T-helper 1 cell treated with Interleukin-12 subunit alpha and Interleukin-12 subunit beta and Interleukin-4 antibody, amounts not matched to agents 30 ng/mL and 1 ng/mL, for 36 hours (primary cell): ENCODE measurements around the gene DNAJC17. TPM values are rescaled to one million over a fixed set of nuclear protein-coding genes. Genes with fewer than 3 reads are reported as not detected.

Experiments
- intact Hi-C: fragments of 100-400 bp; cut with micrococcal nuclease; formaldehyde crosslinking; loops from one replicate; pipeline ENCODE4 v1.15.1; 2024
- total RNA-seq: library from RNA; stranded (reverse); gene quantifications from 2 replicates; pipeline ENCODE4 v1.2.3, GENCODE V29; 2022

DNAJC17 gene
- 40.1 and 45.8 TPM in 2 replicates for total RNA-seq

DNA sequence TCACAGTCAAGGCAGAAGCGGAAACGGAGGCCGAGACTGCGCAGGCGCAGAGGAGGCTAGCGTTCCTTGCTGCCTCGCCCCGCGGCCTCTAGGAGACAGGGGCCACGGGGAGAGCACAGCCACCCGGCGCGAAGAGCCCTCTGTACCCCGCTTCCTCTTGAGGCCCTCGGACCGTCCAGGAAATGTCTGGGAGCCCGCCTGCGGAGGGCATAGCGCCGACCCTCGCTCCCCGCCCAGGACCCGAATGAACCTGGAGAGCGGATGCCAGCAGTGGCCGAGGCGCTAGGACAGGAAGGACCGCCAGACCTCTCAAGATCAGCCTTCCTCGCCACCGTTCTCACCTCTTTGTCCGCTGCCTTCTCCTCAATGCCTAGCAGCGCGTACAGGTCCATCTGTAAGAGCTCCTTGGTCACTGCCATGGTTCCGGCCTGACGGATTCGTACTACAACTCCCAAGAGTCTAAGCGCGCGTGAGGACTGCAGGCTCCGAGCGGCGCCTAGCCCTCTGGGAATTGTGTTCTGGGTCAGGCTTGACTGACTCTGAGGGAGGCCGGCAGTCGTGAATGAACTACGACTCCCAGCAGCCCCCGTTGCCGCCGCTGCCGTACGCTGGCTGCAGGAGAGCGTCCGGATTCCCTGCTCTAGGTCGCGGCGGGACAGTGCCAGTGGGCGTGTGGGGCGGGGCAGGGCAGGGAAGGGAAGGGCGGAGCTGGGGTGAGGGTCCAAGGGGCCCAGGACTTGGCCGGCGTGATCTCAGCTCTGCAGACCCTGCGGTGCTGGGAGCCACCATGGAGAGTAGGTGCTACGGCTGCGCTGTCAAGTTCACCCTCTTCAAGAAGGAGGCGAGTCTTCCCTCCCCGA is at the start of gene DNAJC17, which contains the start of gene ZFYVE19:
Gene DNAJC17, minus strand, starts transcription at position 446 of the 860 bp plus-strand sequence. Its CDS starts 27 bp downstream, at position 419.
Gene ZFYVE19, plus strand, starts transcription at position 62 of the 860 bp plus-strand sequence. Its CDS starts 501 bp downstream, at position 563.
- intact Hi-C loops, result loop anchor here (1.0 kb wide), 6 partner anchors 20 to 213 kb away; partner anchors contain the start of genes GCHFR, KNL1, RAD51 and RMDN3

DNA sequence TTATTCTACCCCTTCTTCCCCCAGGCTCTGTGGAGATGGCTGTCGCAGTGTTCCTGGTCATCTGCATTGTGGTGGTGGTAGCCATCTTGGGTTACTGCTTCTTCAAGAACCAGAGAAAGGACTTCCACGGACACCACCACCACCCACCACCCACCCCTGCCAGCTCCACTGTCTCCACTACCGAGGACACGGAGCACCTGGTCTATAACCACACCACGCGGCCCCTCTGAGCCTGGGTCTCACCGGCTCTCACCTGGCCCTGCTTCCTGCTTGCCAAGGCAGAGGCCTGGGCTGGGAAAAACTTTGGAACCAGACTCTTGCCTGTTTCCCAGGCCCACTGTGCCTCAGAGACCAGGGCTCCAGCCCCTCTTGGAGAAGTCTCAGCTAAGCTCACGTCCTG is 49.5 kb upstream of the DNAJC17 start:
- intact Hi-C loops, result loop anchor here (1.0 kb wide), 3 partner anchors 38 to 329 kb away; partner anchors contain the start of gene VPS18

- intact Hi-C loops, result no loop called here
Observed at GRCh38 chr15:40855706-40856234, 48.5 kb upstream of the DNAJC17 start.

- intact Hi-C loops, result no loop called here
Observed at GRCh38 chr15:40854161-40854560, 46.9 kb upstream of the DNAJC17 start.

GRCh38 chr15:40853241-40853890 is 46.1 kb upstream of the DNAJC17 start:
- intact Hi-C loops, result no loop called here

DNA sequence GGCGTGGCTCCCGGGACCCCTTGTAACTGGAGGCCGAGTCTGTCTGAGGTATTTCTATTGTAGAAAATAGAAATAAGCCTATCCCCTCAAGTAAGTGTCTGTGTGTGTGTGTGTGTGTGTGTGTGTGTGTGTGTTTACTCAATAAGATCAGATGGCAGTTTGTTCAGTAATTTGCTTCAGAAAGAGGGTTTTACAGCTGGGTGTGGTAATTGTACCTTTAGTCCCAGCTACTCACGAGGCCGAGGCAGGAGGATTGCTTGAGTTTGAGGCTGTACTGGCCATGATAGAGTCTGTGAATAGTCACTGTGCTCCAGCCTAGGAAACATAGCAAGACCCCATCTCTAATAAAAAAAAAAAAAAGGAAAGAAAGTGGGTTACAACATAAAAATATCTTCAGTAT is 45.3 kb upstream of the DNAJC17 start:
- intact Hi-C loops, result no loop called here

DNA sequence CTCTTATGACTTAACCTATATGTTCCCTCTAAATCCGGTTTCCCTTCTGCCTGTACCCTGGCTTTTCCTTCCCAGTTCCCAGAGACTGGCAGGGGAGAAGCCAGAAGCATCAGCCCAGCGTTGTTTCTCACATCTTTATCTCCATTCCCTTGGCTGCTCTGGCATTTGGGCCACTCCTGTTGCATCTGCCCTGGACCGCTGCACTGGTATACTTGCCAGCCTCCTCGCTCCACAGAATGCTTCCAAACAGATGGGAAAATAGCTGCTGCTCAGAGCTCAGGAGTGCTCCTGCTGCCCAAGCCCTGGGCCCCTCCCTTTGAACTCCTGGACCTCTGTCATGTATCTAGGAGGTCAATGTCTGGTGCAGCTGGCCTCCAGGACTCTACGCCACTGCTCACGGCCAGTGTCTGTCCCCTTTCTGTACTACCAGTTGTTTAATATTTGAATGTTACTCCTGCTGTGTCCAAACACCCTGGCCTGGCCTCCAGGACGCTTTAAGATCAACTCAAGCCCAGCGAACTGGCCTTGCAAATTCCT is 43.4 kb upstream of the DNAJC17 start:
- intact Hi-C loops, result no loop called here

DNA sequence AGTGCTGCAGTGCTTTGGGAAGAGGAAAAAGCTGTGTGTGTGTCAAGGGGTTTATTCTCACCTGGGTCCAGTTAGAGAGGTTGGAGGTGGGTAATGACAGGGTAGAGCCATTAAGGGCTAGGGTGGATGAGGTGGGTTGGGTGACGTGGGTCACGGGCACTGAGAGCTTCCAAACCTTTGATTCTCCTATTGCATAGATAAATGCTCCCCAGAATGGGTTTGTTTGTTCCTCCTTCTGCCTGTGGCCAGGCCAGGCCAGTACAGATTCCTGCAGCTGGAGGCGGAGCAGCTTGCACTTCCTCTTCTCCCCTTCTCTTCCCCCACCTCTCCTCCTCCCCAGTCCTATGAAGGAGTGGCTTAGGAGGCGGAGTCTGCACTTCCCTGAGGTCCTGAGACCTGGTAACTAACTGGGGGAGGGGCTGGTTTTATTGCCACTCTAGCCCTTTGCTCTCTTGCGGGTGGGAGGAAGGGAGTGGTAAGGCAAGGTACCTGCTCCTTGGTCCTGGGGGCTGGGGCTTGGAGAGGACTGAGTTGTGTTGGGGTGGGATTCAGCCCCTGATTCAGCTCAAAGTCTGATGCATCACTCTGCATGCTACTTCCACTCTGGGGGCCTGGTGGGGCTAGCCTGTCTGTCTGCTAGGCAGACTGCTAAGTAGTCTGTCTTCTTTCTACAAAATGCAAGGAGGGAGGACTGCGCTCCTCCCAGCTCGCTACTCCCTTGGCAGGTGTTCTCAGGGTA is 40.1 kb upstream of the DNAJC17 start:
- intact Hi-C loops, result no loop called here

GRCh38 chr15:40846841-40847222 is 39.6 kb upstream of the DNAJC17 start:
- intact Hi-C loops, result no loop called here

GRCh38 chr15:40845511-40846284 is 38.4 kb upstream of the DNAJC17 start:
- intact Hi-C loops, result loop anchor here (2.0 kb wide), 1 partner anchor 13 kb away; no protein-coding TSS in a partner anchor

DNA sequence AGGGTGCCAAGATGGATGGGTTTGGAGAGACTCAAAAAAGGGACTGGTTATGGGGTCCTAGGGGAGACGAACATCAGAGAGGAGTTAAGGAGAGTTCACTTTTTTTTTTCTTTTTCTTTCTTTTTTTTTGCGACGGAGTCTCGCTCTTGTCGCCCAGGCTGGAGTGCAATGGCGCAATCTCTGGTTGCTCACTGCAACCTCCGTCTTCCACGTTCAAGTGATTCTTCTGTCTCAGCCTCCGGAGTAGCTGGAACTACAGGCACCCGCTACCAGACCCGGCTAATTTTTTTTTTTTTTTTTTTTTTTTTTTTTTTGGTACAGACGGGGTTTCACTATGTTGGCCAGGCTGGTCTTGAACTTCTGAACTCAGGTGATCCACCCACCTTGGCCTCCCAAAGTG is 37.8 kb upstream of the DNAJC17 start:
- intact Hi-C loops, result loop anchor here (2.0 kb wide), 1 partner anchor 14 kb away; no protein-coding TSS in a partner anchor

- intact Hi-C loops, result loop anchor here (2.0 kb wide), 1 partner anchor 14 kb away; no protein-coding TSS in a partner anchor
Observed at GRCh38 chr15:40844696-40845030, 37.4 kb upstream of the DNAJC17 start.

DNA sequence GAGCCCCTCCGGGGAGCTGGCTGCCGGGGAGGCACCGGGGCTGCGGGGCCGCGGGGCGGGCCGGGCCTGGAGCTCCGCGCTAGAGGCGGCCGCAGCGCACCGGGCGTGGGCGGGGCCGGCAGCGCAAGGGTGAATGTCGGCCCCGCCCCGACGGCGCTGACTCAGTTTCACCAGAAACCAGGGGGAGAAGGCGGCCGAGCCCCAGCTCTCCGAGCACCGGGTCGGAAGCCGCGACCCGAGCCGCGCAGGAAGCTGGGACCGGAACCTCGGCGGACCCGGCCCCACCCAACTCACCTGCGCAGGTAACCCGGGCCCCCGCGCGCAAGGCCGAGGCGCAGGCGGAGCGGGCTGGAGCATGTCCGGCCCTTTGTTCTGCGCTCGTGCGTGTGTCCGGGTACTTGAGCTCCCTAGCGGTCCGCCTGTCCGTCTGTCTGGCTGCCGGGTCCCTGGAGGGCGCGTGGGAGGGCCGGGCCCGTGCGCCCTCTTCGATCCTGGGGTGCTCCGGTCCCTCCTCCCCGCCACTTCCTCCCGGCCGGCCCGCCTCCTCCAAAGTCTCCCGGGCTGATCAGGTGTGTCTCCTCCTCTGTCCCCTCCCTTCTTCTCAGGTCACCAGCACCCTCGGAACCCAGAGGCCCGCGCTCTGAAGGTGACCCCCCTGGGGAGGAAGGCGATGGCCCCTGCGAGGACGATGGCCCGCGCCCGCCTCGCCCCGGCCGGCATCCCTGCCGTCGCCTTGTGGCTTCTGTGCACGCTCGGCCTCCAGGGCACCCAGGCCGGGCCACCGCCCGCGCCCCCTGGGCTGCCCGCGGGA is 36.8 kb upstream of the DNAJC17 start, which contains the start of gene SPINT1:
Gene SPINT1, plus strand, starts transcription at position 164 of the 811 bp plus-strand sequence. Its CDS starts 507 bp downstream, at position 671.
- intact Hi-C loops, result loop anchor here (2.0 kb wide), 1 partner anchor 15 kb away; no protein-coding TSS in a partner anchor

- intact Hi-C loops, result no loop called here
Observed at GRCh38 chr15:40843261-40843884, 36.1 kb upstream of the DNAJC17 start.

DNA sequence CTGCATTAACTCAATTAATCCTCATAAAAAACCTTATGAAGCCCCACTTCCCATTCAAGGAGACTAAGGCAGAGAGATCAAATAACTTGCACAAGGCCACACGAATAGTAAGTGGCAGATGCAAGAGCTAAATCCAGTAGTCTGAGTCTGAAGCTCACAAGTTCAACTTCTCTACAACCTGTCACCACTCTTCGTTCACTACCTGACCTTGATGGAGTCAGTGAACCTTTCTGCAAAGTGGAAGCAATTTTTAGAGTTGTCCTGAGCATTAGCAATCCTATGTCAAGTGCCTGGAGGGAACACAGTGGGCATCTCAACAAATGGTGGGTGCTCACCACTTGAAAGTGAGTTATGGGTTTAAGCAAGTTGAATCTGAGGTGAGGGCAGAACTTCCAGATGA is 34.5 kb upstream of the DNAJC17 start:
- intact Hi-C loops, result no loop called here

GRCh38 chr15:40838756-40839155 is 31.5 kb upstream of the DNAJC17 start:
- intact Hi-C loops, result no loop called here

DNA sequence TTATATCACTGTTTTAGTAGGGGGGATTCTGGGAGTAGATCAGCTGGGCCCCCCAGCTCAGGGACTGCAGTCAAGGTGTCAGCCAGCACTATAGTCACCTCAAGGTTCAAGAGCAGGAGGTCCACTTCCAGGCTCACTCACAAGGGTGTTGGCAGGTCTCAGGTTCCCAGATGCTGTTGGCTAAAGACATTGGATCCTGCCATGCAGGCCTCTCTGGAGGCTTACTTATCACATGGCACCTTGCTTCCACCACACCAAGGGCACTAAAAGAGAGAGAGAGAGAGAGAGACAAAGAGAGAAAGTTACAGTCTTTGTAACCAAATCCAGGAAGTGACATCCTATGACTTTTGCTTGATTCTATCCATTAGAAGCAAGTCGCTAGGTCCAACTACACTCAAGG is 28.7 kb upstream of the DNAJC17 start:
- intact Hi-C loops, result no loop called here

DNA sequence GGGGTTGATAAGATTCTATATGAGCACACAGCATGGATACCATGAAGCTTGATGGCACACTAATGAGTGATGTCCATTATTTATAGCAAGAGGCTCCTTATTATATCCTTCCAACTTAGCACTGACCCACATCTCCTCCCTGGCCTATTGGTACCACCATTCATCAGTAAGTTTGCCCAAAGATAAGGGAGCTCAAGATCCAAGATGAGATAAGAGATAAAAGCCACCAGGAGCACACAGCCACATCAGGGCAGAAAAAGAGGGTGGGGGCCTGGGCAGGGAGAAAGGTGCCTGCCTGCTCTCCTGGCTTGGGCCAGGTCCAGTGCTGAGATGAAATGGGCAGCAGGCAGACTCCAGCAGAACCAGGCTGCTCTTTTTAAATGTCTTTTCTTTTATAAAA is 25.6 kb upstream of the DNAJC17 start:
- intact Hi-C loops, result no loop called here

DNA sequence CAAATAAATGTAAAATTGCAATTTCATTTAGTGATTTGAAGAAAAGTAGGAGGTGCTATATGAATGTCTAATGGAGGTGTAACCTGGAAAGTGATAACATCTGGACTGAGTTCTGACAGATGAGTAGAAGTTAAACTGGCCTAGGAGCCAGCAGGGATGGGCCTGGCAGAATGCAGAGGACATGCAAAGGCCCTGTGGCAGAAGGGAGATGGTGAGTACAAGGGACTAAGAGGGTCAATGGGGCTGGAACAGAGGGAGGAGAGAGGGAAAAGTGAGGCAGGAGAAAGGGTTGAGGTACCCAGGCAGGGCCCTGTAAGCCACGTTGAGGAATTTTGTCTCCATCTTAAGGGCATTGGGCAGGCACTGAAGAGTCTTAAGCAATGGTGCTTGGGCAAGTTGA is 24.6 kb upstream of the DNAJC17 start:
- intact Hi-C loops, result no loop called here
